Transverse colon (tissue), 3 donors: ENCODE results near the gene FOXP1.

Experiments
- CTCF ChIP-seq, 5 experiments: fragments of 200-600 bp in 3 of 5; fragments of 450-650 bp in 2 of 5; sonication (generic) in 3 of 5; IDR thresholded peaks; 1 replicate in 2 of 5; 2 replicates in 3 of 5; pipeline ENCODE4 v1.5.1; 2016 to 2017; ENCODE audit warnings: antibody characterized with exemption in 5 of 5, inconsistent platforms in 3 of 5, mild to moderate bottlenecking in 2 of 5, moderate library complexity in 1 of 5
- EP300 ChIP-seq: sonication (generic); formaldehyde crosslinking; IDR thresholded peaks from one replicate; pipeline ENCODE4 v1.6.1; 2017; ENCODE audit warnings: antibody characterized with exemption, low read depth
- POLR2A ChIP-seq: fragments of 450-650 bp; IDR thresholded peaks from one replicate; pipeline ENCODE4 v1.6.1; 2016; ENCODE audit warnings: antibody characterized with exemption, mild to moderate bottlenecking, moderate library complexity

GRCh38 chr3:71464613-71465012 lies 118.9 kb downstream of the FOXP1 start:
- TF ChIP-seq CTCF (IDR thresholded peaks at IDR 0.05) (no peak), POLR2A (no peak), EP300 (no peak)
